Astrocyte of the cerebellum (primary cell): ENCODE measurements around the gene PGM2.
A peak's percentile ranks its signal among the peaks of the same experiment; 100 is the strongest.
"Not testable (repeated sequence)": the region's sequence is repeated elsewhere in the genome, so short reads cannot be mapped to it uniquely, and the experiment has no call there.

ENCODE experiments used
- DNase-seq: peaks from one replicate; pipeline ENCODE4 v3.0.0-alpha.2; 2011; ENCODE audit warnings: low read depth
- H3K4me3 ChIP-seq: 2 replicates; pipeline ENCODE4 v1.5.1; 2011; ENCODE audit warnings: mild to moderate bottlenecking, low read depth, low read length, moderate library complexity
- in situ Hi-C: cut with HindIII; loops from 2 replicates; pipeline ENCODE4 v1.10.0; 2017; ENCODE audit warnings: low sequenced_read_pairs
- TF ChIP-seq, protein P1 (sequence below): IDR thresholded peaks from 2 replicates; pipeline ENCODE4 v1.5.1; 2012; ENCODE audit warnings: low read length, low read depth, moderate library complexity, mild to moderate bottlenecking; ENCODE audit errors: missing control alignments

The PGM2 gene

GRCh38 chr4:37826295-37827029, at the start of gene PGM2:
Gene PGM2, plus strand, starts transcription at chr4:37826686. Its CDS starts 47 bp downstream, at chr4:37826733.
- DNase-seq = peak; percentile 51
- H3K4me3 ChIP-seq = peak within 1 kb of the TSS; percentile 84
- in situ Hi-C loops = no loop called here
- TF ChIP-seq, protein P1, sequence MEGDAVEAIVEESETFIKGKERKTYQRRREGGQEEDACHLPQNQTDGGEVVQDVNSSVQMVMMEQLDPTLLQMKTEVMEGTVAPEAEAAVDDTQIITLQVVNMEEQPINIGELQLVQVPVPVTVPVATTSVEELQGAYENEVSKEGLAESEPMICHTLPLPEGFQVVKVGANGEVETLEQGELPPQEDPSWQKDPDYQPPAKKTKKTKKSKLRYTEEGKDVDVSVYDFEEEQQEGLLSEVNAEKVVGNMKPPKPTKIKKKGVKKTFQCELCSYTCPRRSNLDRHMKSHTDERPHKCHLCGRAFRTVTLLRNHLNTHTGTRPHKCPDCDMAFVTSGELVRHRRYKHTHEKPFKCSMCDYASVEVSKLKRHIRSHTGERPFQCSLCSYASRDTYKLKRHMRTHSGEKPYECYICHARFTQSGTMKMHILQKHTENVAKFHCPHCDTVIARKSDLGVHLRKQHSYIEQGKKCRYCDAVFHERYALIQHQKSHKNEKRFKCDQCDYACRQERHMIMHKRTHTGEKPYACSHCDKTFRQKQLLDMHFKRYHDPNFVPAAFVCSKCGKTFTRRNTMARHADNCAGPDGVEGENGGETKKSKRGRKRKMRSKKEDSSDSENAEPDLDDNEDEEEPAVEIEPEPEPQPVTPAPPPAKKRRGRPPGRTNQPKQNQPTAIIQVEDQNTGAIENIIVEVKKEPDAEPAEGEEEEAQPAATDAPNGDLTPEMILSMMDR = peak; percentile 10

DNA sequence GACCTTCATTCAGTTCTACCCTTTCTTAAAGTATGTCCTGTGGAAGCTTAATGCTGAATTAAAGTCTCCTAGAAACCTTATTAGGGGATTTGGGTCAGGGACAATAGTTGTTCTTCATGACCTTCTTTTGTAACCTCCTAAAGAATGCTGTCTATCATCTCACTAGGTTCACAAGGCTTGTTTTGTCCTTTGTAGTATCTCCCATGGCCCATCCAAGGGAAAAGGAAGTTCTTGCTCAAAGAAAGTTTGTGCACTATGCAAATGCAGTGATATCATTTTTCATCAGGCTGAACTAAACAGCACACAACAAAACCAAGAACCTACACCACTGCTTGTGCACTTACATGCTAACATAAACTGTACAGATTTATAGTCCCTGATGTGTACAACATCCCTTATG, 46.6 kb upstream of the PGM2 start:
- no peak overlapping the region for H3K4me3 ChIP-seq
- TF ChIP-seq, protein P1 = no peak
- in situ Hi-C loops = no loop called here
- DNase-seq = no peak

- in situ Hi-C loops = no loop called here
- no peak for DNase-seq
- no peak overlapping the region for H3K4me3 ChIP-seq
- TF ChIP-seq, protein P1 = peak; percentile 2
These were observed 45.9 kb upstream of the PGM2 start for GRCh38 chr4:37780444-37781130.

- no peak for DNase-seq
- TF ChIP-seq, protein P1 = no peak
- in situ Hi-C loops = no loop called here
- no peak overlapping the region for H3K4me3 ChIP-seq
These were observed 45.4 kb upstream of the PGM2 start for GRCh38 chr4:37781131-37781455.

- H3K4me3 ChIP-seq, in situ Hi-C loops, DNase-seq: not testable (repeated sequence)
These were observed 40.2 kb upstream of the PGM2 start for GRCh38 chr4:37786267-37786666.

DNA sequence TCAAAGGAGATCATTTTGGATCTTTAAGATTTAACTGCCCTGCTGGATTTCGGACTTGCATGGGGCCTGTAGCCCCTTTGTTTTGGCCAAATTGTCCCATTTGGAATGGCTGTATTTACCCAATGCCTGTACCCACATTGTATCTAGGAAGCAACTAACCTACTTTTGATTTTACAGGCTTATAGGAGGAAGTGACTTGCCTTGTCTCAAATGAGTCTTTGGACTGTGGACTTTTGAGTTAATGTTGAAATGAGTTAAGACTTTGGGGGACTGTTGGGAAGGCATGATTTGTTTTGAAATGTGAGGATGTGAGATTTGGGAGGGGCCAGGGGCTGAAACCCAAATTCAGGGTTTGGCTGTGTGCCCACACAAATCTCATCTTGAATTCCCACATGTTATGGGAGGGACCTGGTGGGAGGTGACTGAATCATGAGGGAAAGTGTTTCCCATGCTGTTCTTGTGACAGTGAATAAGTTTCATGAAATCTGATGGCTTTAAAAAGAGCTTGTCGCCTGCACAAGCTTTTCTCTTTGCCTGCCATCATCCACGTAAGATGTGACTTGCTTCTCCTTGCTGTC, 38.5 kb upstream of the PGM2 start:
- DNase-seq, in situ Hi-C loops, H3K4me3 ChIP-seq: not testable (repeated sequence)

DNA sequence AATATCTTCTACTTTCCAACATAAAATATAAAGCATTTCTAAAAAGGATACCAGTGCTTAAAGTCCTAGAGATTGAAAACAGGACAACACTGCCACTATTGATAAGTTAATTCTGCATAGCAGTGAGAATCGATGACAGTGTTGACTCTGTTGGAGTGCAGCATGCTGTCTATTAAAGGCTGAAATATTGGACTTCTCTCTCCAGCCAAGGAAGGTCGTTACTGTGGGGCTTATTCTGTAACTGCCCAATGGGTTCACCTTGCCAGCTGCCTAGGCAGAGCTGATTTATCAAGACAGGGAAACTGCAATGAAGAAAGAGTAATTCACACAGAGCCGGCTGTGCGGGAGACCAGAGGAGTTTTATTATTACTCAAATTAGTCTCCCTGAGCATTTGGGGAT, 37.7 kb upstream of the PGM2 start:
- in situ Hi-C loops = no loop called here
- H3K4me3 ChIP-seq = no peak overlapping the region
- TF ChIP-seq, protein P1 = no peak
- DNase-seq = no peak
